Metanephros (tissue), 1 donor: ENCODE measurements around the gene MIEF1. TPM values are rescaled to one million over a fixed set of nuclear protein-coding genes. Genes with fewer than 3 reads are reported as not detected.

Source experiments
- total RNA-seq: library from RNA; depleted of rRNA; stranded (reverse); fragments of >200 nt; gene quantifications from one replicate; pipeline ENCODE4 v1.2.3, GENCODE V29; 2014

The MIEF1 gene
- 23.8 TPM for total RNA-seq

DNA sequence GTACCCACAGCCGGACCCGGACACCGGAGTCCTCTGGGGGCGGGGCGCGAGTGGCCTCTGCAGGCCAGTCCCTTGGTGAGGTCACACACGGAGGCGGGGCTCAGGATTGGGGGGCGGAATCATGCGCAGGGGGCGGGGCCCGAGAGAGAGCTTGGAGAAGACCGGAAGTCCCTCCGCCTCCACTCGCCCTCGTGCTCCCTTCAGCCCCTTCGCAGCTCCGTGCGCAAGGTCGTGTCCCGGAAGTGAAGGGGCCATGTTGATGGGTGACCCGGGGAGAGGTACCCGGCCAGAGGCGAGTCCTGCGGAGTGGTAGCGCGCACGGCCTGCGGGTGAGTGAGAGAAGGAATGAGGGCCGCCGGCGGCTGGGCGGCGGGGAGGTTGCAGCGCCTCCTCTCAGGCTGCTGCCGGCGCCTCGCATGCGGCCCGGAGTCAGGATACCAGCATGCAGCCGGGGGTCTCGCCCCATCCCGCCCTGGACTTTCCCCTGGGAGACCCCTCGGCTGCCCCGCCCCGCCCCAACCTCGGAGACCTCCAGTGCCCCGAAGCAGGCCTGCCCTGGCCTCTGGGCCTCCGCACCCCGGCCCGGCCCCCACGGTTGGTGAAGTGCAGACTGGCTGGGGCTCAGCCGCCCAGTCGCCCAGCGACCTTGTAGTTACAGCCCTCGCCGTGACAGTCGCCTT, at the start of gene MIEF1:
TSS of gene MIEF1 (plus strand) at position 182 of the 680 bp plus-strand sequence. CDS start 9,005 bp downstream, outside the sequence.

DNA sequence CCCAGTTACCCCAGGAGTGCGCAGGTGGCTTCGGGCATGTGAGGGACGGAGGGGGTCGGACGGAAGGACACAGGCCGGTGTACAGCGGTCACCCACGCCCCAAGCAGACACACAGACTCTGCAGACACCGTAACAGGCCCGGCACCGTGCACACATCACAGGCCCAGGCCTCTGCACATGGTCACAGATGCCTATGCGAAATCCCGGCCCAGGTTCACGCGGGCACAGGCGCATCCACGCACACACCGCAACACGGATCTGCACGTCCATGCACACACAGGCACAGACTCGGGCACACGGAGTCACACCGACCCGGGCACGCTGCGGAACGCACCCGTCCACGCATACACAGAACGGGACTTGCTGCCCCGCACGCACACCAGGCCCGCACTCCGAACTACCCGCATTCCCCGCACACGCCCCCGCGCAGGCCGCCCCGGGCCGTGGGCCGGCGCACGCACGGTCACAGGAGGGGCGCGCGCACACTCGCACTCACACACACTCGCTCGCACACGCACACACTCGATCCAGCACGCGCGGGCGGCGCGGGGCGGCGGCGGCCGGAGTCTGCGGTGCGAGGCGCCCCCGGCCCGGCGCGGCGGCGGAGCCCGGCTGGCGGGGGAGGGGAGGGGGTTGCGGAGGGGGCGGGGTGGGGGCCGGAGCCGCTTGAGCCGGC, 45.4 kb upstream of the MIEF1 start, which contains the start of gene MGAT3:
TSS of gene MGAT3 (plus strand) at position 491 of the 676 bp plus-strand sequence. CDS start 30,336 bp downstream, outside the sequence.

DNA sequence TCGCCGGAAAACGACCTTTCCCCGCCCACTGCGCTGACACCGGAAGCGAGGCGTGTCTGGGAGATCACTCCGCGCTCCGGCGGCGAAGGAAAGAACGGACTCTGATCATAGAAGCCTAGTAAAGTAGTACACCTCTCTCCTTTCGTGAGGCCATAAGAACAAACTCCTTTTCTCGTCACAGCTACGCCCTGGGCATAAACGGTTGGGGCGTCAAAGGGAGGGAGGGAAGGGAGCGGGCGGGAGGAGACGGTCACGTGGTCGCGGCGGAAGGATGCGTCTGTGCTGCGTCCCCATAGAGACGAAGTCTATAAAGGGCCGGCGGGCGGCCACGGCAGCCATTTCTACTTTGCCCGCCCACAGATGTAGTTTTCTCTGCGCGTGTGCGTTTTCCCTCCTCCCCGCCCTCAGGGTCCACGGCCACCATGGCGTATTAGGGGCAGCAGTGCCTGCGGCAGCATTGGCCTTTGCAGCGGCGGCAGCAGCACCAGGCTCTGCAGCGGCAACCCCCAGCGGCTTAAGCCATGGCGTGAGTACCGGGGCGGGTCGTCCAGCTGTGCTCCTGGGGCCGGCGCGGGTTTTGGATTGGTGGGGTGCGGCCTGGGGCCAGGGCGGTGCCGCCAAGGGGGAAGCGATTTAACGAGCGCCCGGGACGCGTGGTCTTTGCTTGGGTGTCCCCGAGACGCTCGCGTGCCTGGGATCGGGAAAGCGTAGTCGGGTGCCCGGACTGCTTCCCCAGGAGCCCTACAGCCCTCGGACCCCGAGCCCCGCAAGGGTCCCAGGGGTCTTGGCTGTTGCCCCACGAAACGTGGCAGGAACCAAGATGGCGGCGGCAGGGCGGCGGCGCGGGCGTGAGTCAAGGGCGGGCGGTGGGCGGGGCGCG, 18.4 kb downstream of the MIEF1 start, which contains the start of gene ATF4:
TSS of gene ATF4 (plus strand) at position 337 of the 880 bp plus-strand sequence. CDS start 884 bp downstream, outside the sequence.

DNA sequence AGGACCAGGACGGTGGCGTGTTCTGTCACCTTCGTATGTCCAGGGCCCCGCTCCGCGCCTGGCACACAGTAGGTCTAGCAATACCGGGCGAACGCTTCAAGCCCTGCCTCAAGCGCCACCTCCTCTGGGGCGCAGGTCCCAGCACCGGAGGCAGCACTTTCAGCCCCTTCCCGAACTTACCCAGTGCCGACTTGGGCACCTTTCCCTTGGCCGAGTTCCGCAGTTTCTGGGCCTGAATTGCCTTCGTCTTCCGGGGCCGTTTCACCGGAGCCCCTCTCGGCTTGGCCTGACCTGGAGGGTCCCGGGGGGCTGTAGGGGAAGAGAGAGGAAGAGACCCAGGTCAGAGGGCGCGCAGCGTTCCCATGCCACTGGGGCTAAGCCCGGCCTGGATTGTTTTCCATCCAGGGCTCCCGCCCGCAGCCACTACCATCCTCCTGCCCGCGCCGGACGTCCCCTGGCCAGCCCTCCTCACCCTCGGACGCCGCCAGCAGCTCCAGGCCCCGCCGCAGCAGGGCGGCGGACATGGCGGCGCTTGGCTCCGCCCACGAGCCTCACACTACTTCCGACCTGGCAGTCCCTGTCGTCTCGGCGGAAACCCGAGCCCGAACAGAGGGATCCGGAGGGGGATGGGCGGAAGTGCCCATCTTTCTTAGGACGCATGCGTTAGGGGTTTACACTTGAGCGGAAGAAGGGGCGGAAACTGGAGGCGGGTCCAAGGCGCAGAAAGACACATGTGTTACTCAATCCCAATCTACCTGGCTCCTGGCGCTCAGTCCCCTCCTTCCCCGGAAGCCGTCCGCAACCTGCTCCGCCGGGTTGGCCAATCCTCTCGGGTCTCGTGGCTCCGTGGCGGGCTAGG, 30.4 kb downstream of the MIEF1 start, which contains the start of gene RPS19BP1:
TSS of gene RPS19BP1 (minus strand) at position 534 of the 859 bp plus-strand sequence. CDS start at position 524, 10 bp downstream.

Other genes with a start within 250 kb of the MIEF1 start
- 3,148 TPM for gene RPL3, start 182.7 kb upstream of the MIEF1 start, total RNA-seq
- gene SYNGR1, start 152.3 kb upstream of the MIEF1 start, total RNA-seq: 41.5 TPM
- 25.6 TPM for gene TAB1, start 102.5 kb upstream of the MIEF1 start, total RNA-seq
- 13.0 TPM for gene MGAT3, start 45.3 kb upstream of the MIEF1 start, total RNA-seq
- gene ATF4, start 18.3 kb downstream of the MIEF1 start, total RNA-seq: 130 TPM
- 54.5 TPM for gene RPS19BP1, start 30.5 kb downstream of the MIEF1 start, total RNA-seq
- 0.18 TPM for gene CACNA1I, start 68.5 kb downstream of the MIEF1 start, total RNA-seq